Trophoblast cell (in vitro differentiated cells and primary cell): ENCODE data around the gene SLC6A8.

Experiments
- DNase-seq, 2 donors: peaks; one replicate each; pipeline ENCODE4 v3.0.0-alpha.2; 2016
- H2AFZ ChIP-seq: 2 replicates; pipeline ENCODE4 v1.6.1; 2013; ENCODE audit warnings: low read length, moderate library complexity, mild to moderate bottlenecking; ENCODE audit not compliant: insufficient read depth, poor library complexity
- H2AK5ac ChIP-seq: 2 replicates; pipeline ENCODE4 v1.6.1; 2013; ENCODE audit warnings: mild to moderate bottlenecking, low read length
- H2BK120ac ChIP-seq: 2 replicates; pipeline ENCODE4 v1.6.1; 2013; ENCODE audit warnings: low read length, mild to moderate bottlenecking, moderate library complexity; ENCODE audit not compliant: insufficient read depth, poor library complexity
- H2BK12ac ChIP-seq: 2 replicates; pipeline ENCODE4 v1.6.1; 2013; ENCODE audit warnings: mild to moderate bottlenecking, low read length, moderate library complexity
- H2BK5ac ChIP-seq: 2 replicates; pipeline ENCODE4 v1.6.1; 2013; ENCODE audit warnings: low read length, low read depth, moderate library complexity, mild to moderate bottlenecking; ENCODE audit not compliant: poor library complexity
- H3K14ac ChIP-seq: 2 replicates; pipeline ENCODE4 v1.6.1; 2013; ENCODE audit warnings: mild to moderate bottlenecking, low read length
- H3K18ac ChIP-seq: 2 replicates; pipeline ENCODE4 v1.6.1; 2013; ENCODE audit warnings: mild to moderate bottlenecking, low read length
- H3K23ac ChIP-seq: 2 replicates; pipeline ENCODE4 v1.6.1; 2013; ENCODE audit warnings: low read length
- H3K27ac ChIP-seq: 2 replicates; pipeline ENCODE4 v1.5.1; 2013; ENCODE audit warnings: low read depth, mild to moderate bottlenecking, inconsistent platforms, low read length, moderate library complexity
- H3K27me3 ChIP-seq: 2 replicates; pipeline ENCODE4 v1.6.1; 2013; ENCODE audit warnings: inconsistent platforms, mild to moderate bottlenecking, low read length, moderate library complexity; ENCODE audit not compliant: insufficient read depth
- H3K36me3 ChIP-seq, 2 experiments: 1 replicate in 1 of 2; 2 replicates in 1 of 2; pipeline ENCODE4 v1.6.1; 2013; ENCODE audit warnings: low read length in 2 of 2, mild to moderate bottlenecking in 2 of 2, moderate library complexity in 1 of 2; ENCODE audit not compliant: insufficient read depth in 2 of 2, control insufficient read depth in 1 of 2
- H3K4ac ChIP-seq: 2 replicates; pipeline ENCODE4 v1.6.1; 2013; ENCODE audit warnings: low read depth, mild to moderate bottlenecking, low read length, moderate library complexity
- H3K4me1 ChIP-seq, 2 experiments: 1 replicate in 1 of 2; 2 replicates in 1 of 2; pipeline ENCODE4 v1.6.1; 2013; ENCODE audit warnings: low read length in 2 of 2, mild to moderate bottlenecking in 2 of 2, moderate library complexity in 1 of 2; ENCODE audit not compliant: insufficient read depth in 2 of 2, control insufficient read depth in 1 of 2
- H3K4me2 ChIP-seq: 2 replicates; pipeline ENCODE4 v1.6.1; 2013; ENCODE audit warnings: inconsistent platforms, mild to moderate bottlenecking, low read length, moderate library complexity
- H3K4me3 ChIP-seq: 2 replicates; pipeline ENCODE4 v1.5.1; 2013; ENCODE audit warnings: mild to moderate bottlenecking, low read depth, low read length, inconsistent platforms
- H3K79me1 ChIP-seq: one replicate; pipeline ENCODE4 v1.6.1; 2013; ENCODE audit warnings: low read length
- H3K79me2 ChIP-seq: 2 replicates; pipeline ENCODE4 v1.6.1; 2013; ENCODE audit warnings: low read length, mild to moderate bottlenecking; ENCODE audit not compliant: control insufficient read depth, insufficient read depth, poor library complexity
- H3K9ac ChIP-seq: 2 replicates; pipeline ENCODE4 v1.6.1; 2013; ENCODE audit warnings: mild to moderate bottlenecking, low read length
- H3K9me3 ChIP-seq: 2 replicates; pipeline ENCODE4 v1.6.1; 2013; ENCODE audit warnings: low read depth, mild to moderate bottlenecking, control low read depth, inconsistent platforms, low read length; ENCODE audit not compliant: insufficient read depth
- H4K12ac ChIP-seq: 2 replicates; pipeline ENCODE4 v1.6.1; 2013; ENCODE audit warnings: low read depth, mild to moderate bottlenecking, low read length, moderate library complexity
- H4K8ac ChIP-seq: 2 replicates; pipeline ENCODE4 v1.6.1; 2013; ENCODE audit warnings: low read depth, mild to moderate bottlenecking, low read length, moderate library complexity
- H4K91ac ChIP-seq: one replicate; pipeline ENCODE4 v1.6.1; 2013; ENCODE audit warnings: low read depth, mild to moderate bottlenecking, low read length, moderate library complexity
- WGBS: extraction: QIAGEN DNeasy Blood & Tissue Kit; methylation state at CpG from one replicate; pipeline ENCODE4 v1.1.7; 2013; ENCODE audit warnings: missing lambda C conversion rate; ENCODE audit not compliant: insufficient read length, insufficient coverage; ENCODE audit errors: extremely low coverage; 5-methylcytosine and 5-hydroxymethylcytosine counted together

The SLC6A8 gene

GRCh38 chrX:153671589-153672530, 15.9 kb upstream of the SLC6A8 start:
- no peak for DNase-seq
- Histone ChIP-seq H3K4me3 (no peak overlapping the region), H2BK5ac (no peak overlapping the region), H4K91ac (no peak overlapping the region), H2AFZ (no peak overlapping the region), H3K4me2 (no peak overlapping the region), H4K12ac (no peak overlapping the region), H3K79me1 (no peaks in the 10 kb centered on the region), H2AK5ac (no peak overlapping the region), H3K9me3 (no peaks in the 10 kb centered on the region), H3K14ac (no peak overlapping the region), H3K4me1 (peaks cover 0 to 3% of the 10 kb centered on the region in 2 experiments), H3K9ac (no peak overlapping the region), H3K27me3 (peaks cover 3% of the 10 kb centered on the region), H2BK12ac (no peak overlapping the region), H3K36me3 (no peaks in the 10 kb centered on the region), H3K18ac (no peak overlapping the region), H2BK120ac (no peak overlapping the region), H3K4ac (no peak overlapping the region), H3K27ac (no peak overlapping the region), H3K23ac (no peak overlapping the region), H3K79me2 (no peaks in the 10 kb centered on the region), H4K8ac (no peak overlapping the region)
- no CpG with 5 or more reads among the region's 27 CpGs for WGBS

- no peak overlapping the region for H2BK5ac ChIP-seq
- H4K91ac ChIP-seq = no peak overlapping the region
- H3K4me2 ChIP-seq = no peak overlapping the region
- H3K27ac ChIP-seq = no peak overlapping the region
- H3K4ac ChIP-seq = no peak overlapping the region
- H3K23ac ChIP-seq = no peak overlapping the region
- no peaks in the 10 kb centered on the region for H3K79me2 ChIP-seq
- H2BK120ac ChIP-seq = no peak overlapping the region
- peaks cover 3% of the 10 kb centered on the region for H3K27me3 ChIP-seq
- no peaks in the 10 kb centered on the region for H3K36me3 ChIP-seq
- H3K4me1 ChIP-seq = peaks cover 0 to 3% of the 10 kb centered on the region in 2 experiments
- H3K9ac ChIP-seq = no peak overlapping the region
- H3K18ac ChIP-seq = no peak overlapping the region
- no peak for DNase-seq
- H3K9me3 ChIP-seq = no peaks in the 10 kb centered on the region
- H3K14ac ChIP-seq = no peak overlapping the region
- no peak overlapping the region for H4K12ac ChIP-seq
- no peak overlapping the region for H2AK5ac ChIP-seq
- no peak overlapping the region for H2AFZ ChIP-seq
- H2BK12ac ChIP-seq = no peak overlapping the region
- WGBS = no CpG with 5 or more reads among the region's 53 CpGs
- no peak overlapping the region for H4K8ac ChIP-seq
- H3K79me1 ChIP-seq = no peaks in the 10 kb centered on the region
- H3K4me3 ChIP-seq = no peak overlapping the region
These were observed 14.9 kb upstream of the SLC6A8 start for GRCh38 chrX:153672531-153673427.

- Histone ChIP-seq H4K8ac (no peak within 1 kb of the TSS), H2AK5ac (no peak within 1 kb of the TSS), H3K4me2 (peak within 1 kb of the TSS; percentile 27), H3K18ac (no peak within 1 kb of the TSS), H3K4ac (no peak within 1 kb of the TSS), H4K12ac (no peak within 1 kb of the TSS), H3K14ac (no peak within 1 kb of the TSS), H2BK5ac (no peak within 1 kb of the TSS), H3K79me2 (no peaks in the 10 kb centered on the region), H2BK120ac (no peak within 1 kb of the TSS), H3K23ac (no peak within 1 kb of the TSS), H4K91ac (no peak within 1 kb of the TSS), H3K4me3 (no peak within 1 kb of the TSS), H3K4me1 (peaks cover 0 to 3% of the 10 kb centered on the region in 2 experiments), H3K27me3 (peaks cover 3% of the 10 kb centered on the region), H2BK12ac (no peak within 1 kb of the TSS), H3K9ac (no peak within 1 kb of the TSS), H3K27ac (no peak within 1 kb of the TSS), H3K9me3 (no peaks in the 10 kb centered on the region), H3K79me1 (no peaks in the 10 kb centered on the region), H2AFZ (no peak within 1 kb of the TSS), H3K36me3 (no peaks in the 10 kb centered on the region)
- peak in 1 of 2 donors; percentile 52 for DNase-seq
- no CpG with 5 or more reads among the region's 98 CpGs for WGBS
These were observed 14.1 kb upstream of the SLC6A8 start, which contains the start of gene PNCK for GRCh38 chrX:153673428-153674218. Gene PNCK (minus strand): TSS chrX:153673813. CDS start chrX:153673076, 737 bp downstream.
